ENCODE measurements around the gene MRPS11.

DNA sequence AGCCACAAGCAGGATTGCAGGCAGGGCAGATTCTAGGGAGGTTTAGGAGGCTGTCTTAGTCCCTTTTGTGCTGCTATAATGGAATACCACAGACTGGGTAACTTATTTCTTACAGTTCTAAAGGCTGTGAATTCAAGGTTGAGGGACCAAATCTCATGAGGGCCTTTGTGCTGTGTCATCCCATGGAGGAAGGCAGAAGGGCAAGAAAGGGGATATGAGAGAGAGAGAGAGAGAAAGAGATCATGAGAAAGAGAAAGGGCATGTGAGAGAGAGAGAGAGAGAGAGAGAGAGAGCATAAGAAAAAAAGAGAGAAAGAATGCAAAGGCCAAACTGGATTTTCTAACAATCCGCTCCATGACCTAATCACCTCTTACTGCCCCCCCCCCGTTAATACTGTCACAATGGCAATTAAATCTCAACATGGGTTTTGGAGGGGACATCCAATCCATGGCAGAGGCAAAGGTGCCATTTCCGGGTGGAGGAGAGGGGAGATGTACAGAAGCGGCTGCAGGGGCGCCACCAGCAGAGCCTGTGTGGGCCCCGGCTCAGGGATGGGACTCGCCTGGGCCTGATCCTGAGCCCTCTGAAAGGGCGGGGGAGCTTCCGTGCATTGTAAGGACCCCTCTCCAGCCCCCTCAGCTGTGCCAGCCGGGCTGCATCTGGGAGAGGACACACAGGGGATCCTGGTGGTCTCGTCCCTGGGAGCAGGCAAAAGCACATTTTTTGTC is 20.5 kb downstream of the MRPS11 start:
- TF ChIP-seq, protein P1, sequence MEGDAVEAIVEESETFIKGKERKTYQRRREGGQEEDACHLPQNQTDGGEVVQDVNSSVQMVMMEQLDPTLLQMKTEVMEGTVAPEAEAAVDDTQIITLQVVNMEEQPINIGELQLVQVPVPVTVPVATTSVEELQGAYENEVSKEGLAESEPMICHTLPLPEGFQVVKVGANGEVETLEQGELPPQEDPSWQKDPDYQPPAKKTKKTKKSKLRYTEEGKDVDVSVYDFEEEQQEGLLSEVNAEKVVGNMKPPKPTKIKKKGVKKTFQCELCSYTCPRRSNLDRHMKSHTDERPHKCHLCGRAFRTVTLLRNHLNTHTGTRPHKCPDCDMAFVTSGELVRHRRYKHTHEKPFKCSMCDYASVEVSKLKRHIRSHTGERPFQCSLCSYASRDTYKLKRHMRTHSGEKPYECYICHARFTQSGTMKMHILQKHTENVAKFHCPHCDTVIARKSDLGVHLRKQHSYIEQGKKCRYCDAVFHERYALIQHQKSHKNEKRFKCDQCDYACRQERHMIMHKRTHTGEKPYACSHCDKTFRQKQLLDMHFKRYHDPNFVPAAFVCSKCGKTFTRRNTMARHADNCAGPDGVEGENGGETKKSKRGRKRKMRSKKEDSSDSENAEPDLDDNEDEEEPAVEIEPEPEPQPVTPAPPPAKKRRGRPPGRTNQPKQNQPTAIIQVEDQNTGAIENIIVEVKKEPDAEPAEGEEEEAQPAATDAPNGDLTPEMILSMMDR (IDR thresholded peaks at IDR 0.05), result no peak
- TF ChIP-seq EZH2 (IDR thresholded peaks at IDR 0.05) (no peak), EZH2phosphoT487 (IDR thresholded peaks at IDR 0.05) (no peak)
